Measurements from ENCODE around the gene EFCAB6.

GRCh38 chr22:43550672-43551071 is 261.4 kb downstream of the EFCAB6 start:
- TF ChIP-seq ZFP30 (CRISPR knock-in tag; IDR thresholded peaks at IDR 0.05) (no peak), ZFP3 (CRISPR knock-in tag; IDR thresholded peaks at IDR 0.05) (no peak), POU6F1 (CRISPR knock-in tag; IDR thresholded peaks at IDR 0.05; ENCODE audit: borderline replicate concordance, low read depth) (no peak), RARB (CRISPR knock-in tag; IDR thresholded peaks at IDR 0.05) (no peak), ZC3H10 (CRISPR knock-in tag; IDR thresholded peaks at IDR 0.05) (no peak)

All from SK-N-SH treated with all-trans-retinoic acid at 6 μM for 48 hours (cell line).